Panc1 (cell line): Measurements from ENCODE around the gene PXYLP1.

Experiments used
- CTCF ChIP-seq: fragments of 450-650 bp; IDR thresholded peaks from 2 replicates; pipeline ENCODE4 v1.5.1; 2017; ENCODE audit warnings: mild to moderate bottlenecking
- POLR2AphosphoS5 ChIP-seq: IDR thresholded peaks from 2 replicates; pipeline ENCODE4 v1.6.1; 2012; ENCODE audit warnings: mild to moderate bottlenecking, low read depth, low read length, moderate library complexity
- SIN3A ChIP-seq: IDR thresholded peaks from 2 replicates; pipeline ENCODE4 v1.6.1; 2012; ENCODE audit warnings: low read depth, mild to moderate bottlenecking, low read length, moderate library complexity, borderline replicate concordance; ENCODE audit not compliant: insufficient read depth
- TCF7L2 ChIP-seq: IDR thresholded peaks from 2 replicates; pipeline ENCODE4 v1.6.1; 2011; ENCODE audit warnings: mild to moderate bottlenecking, low read depth, low read length, inconsistent platforms
- TF ChIP-seq, protein P1 (sequence below), 2 experiments: IDR thresholded peaks; 2 replicates each; pipeline ENCODE4 v1.6.1; 2011 to 2012; ENCODE audit warnings: low read depth in 2 of 2, control low read depth in 1 of 2, low read length in 1 of 2, mild to moderate bottlenecking in 1 of 2, moderate library complexity in 1 of 2; ENCODE audit not compliant: insufficient read depth in 1 of 2

GRCh38 chr3:141294848-141295247 lies 63.2 kb downstream of the PXYLP1 start:
- TF ChIP-seq CTCF, result no peak
- TF ChIP-seq SIN3A, result no peak
- no peak for TF ChIP-seq TCF7L2
- TF ChIP-seq, protein P1, sequence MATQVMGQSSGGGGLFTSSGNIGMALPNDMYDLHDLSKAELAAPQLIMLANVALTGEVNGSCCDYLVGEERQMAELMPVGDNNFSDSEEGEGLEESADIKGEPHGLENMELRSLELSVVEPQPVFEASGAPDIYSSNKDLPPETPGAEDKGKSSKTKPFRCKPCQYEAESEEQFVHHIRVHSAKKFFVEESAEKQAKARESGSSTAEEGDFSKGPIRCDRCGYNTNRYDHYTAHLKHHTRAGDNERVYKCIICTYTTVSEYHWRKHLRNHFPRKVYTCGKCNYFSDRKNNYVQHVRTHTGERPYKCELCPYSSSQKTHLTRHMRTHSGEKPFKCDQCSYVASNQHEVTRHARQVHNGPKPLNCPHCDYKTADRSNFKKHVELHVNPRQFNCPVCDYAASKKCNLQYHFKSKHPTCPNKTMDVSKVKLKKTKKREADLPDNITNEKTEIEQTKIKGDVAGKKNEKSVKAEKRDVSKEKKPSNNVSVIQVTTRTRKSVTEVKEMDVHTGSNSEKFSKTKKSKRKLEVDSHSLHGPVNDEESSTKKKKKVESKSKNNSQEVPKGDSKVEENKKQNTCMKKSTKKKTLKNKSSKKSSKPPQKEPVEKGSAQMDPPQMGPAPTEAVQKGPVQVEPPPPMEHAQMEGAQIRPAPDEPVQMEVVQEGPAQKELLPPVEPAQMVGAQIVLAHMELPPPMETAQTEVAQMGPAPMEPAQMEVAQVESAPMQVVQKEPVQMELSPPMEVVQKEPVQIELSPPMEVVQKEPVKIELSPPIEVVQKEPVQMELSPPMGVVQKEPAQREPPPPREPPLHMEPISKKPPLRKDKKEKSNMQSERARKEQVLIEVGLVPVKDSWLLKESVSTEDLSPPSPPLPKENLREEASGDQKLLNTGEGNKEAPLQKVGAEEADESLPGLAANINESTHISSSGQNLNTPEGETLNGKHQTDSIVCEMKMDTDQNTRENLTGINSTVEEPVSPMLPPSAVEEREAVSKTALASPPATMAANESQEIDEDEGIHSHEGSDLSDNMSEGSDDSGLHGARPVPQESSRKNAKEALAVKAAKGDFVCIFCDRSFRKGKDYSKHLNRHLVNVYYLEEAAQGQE (IDR thresholded peaks at IDR 0.05; ENCODE audit: insufficient read depth in 1 of 2, low read depth in 2 of 2, low read length in 1 of 2), result no peak
- TF ChIP-seq POLR2AphosphoS5, result no peak
